HCT116 (cell line): ENCODE results near the gene PTMS. TPM values are rescaled to one million over a fixed set of nuclear protein-coding genes. Genes with fewer than 3 reads are reported as not detected.
A peak's percentile ranks its signal among the peaks of the same experiment; 100 is the strongest.

Experiments
- ATAC-seq: fragments of 200-7000 bp; cut with Tn5 transposase; 2 replicates; pipeline ENCODE4 v1.9.1; 2020; ENCODE audit warnings: mild to moderate bottlenecking, moderate library complexity
- BruUV-seq: library from RNA; stranded (reverse); fragments of 400-500 nt; replicated peaks from 2 replicates; lab custom pipeline; 2021; lab: Mats Ljungman, UMichigan
- CTCF ChIA-PET: fragments of 300-600 bp; sonication (Branson Sonifier 250); formaldehyde crosslinking; loops from one replicate; lab custom pipeline; 2021; ENCODE audit warnings: antibody characterized with exemption; lab: Charles Lee
- POLR2A ChIA-PET: fragments of 300-600, 350-600 bp; sonication (Branson Sonifier 250); formaldehyde crosslinking; loops from one replicate; lab custom pipeline; 2021; ENCODE audit warnings: antibody characterized with exemption; lab: Charles Lee
- RAD21 ChIA-PET, 2 experiments: fragments of 300-600 bp; sonication (Branson Sonifier 250); formaldehyde crosslinking; loops; one replicate each; lab custom pipeline; 2023; ENCODE audit warnings: low total read pairs in 2 of 2; ENCODE audit not compliant: uncharacterized antibody in 2 of 2, unreplicated experiment in 2 of 2, low non-redundant PET in 1 of 2; lab: Charles Lee
- DNase-seq: peaks from one replicate; pipeline ENCODE4 v3.0.0-alpha.2; 2010; ENCODE audit warnings: low read depth, low spot score
- H2AFZ ChIP-seq: fragments of 200-600 bp; shearing (Covaris generic), sonication (generic); 2 replicates; pipeline ENCODE4 v1.6.1; 2017; ENCODE audit warnings: low read depth, mixed run types, mixed read lengths, antibody characterized with exemption, low read length; ENCODE audit not compliant: poor library complexity, severe bottlenecking
- H3K27ac ChIP-seq: 2 replicates; pipeline ENCODE4 v1.5.1; 2012; ENCODE audit warnings: low read depth, low read length
- H3K27me3 ChIP-seq: fragments of 200-600 bp; sonication (generic); 2 replicates; pipeline ENCODE4 v1.6.1; 2016; ENCODE audit warnings: mixed run types, low read length, mixed read lengths; ENCODE audit not compliant: insufficient read depth
- H3K36me3 ChIP-seq, 2 experiments: fragments of 200-500 bp in 1 of 2; fragments of 200-600 bp in 1 of 2; sonication (Bioruptor generic) in 1 of 2; sonication (generic) in 1 of 2; 2 replicates each; pipeline versions ENCODE4 v1.5.1 to v1.6.1; 2014 to 2016; ENCODE audit warnings: low read length in 2 of 2, inconsistent platforms in 1 of 2, mixed read lengths in 1 of 2, mixed run types in 1 of 2; ENCODE audit not compliant: insufficient read depth in 2 of 2, control insufficient read depth in 1 of 2
- H3K4me1 ChIP-seq, 2 experiments: fragments of 200-600 bp in 1 of 2; sonication (generic) in 1 of 2; 2 replicates each; pipeline versions ENCODE4 v1.5.1 to v1.6.1; 2012 to 2017; ENCODE audit warnings: low read length in 2 of 2, inconsistent platforms in 1 of 2, mild to moderate bottlenecking in 1 of 2, mixed read lengths in 1 of 2, mixed run types in 1 of 2, moderate library complexity in 1 of 2; ENCODE audit not compliant: insufficient read depth in 2 of 2, control insufficient read depth in 1 of 2
- H3K4me2 ChIP-seq: fragments of 200-600 bp; sonication (generic); 2 replicates; pipeline ENCODE4 v1.6.1; 2017; ENCODE audit warnings: mixed run types, low read length, mixed read lengths
- H3K4me3 ChIP-seq, 2 experiments: fragments of 200-600 bp in 1 of 2; sonication (generic) in 1 of 2; replicated peaks in 1 of 2; 2 replicates each; pipeline ENCODE4 v1.5.1; 2011 to 2016; ENCODE audit warnings: low read length in 2 of 2, control low read depth in 1 of 2, low read depth in 1 of 2, mild to moderate bottlenecking in 1 of 2, mixed read lengths in 1 of 2, mixed run types in 1 of 2
- H3K79me2 ChIP-seq: fragments of 200-600 bp; sonication (generic); 2 replicates; pipeline ENCODE4 v1.6.1; 2017; ENCODE audit warnings: mild to moderate bottlenecking, mixed run types, low read length, moderate library complexity, mixed read lengths; ENCODE audit not compliant: insufficient read depth
- H3K9ac ChIP-seq: fragments of 200-600 bp; sonication (generic); 2 replicates; pipeline ENCODE4 v1.6.1; 2016; ENCODE audit warnings: low read length, mixed read lengths
- H3K9me2 ChIP-seq: fragments of 200-600 bp; sonication (generic), shearing (Covaris generic); 2 replicates; pipeline ENCODE4 v1.6.1; 2017; ENCODE audit warnings: mixed run types, mild to moderate bottlenecking, moderate library complexity; ENCODE audit not compliant: insufficient read depth
- H3K9me3 ChIP-seq, 2 experiments: fragments of 200-500 bp in 1 of 2; fragments of 200-600 bp in 1 of 2; sonication (Bioruptor generic) in 1 of 2; sonication (generic) in 1 of 2; 2 replicates each; pipeline ENCODE4 v1.6.1; 2014 to 2017; ENCODE audit warnings: low read length in 2 of 2, mixed read lengths in 2 of 2, inconsistent platforms in 1 of 2, low read depth in 1 of 2, mild to moderate bottlenecking in 1 of 2, mixed run types in 1 of 2, moderate library complexity in 1 of 2; ENCODE audit not compliant: control insufficient read depth in 1 of 2, insufficient read depth in 1 of 2
- H4K20me1 ChIP-seq: fragments of 200-600 bp; sonication (generic), shearing (Covaris generic); 2 replicates; pipeline ENCODE4 v1.6.1; 2017; ENCODE audit warnings: mixed run types, mild to moderate bottlenecking, moderate library complexity; ENCODE audit not compliant: insufficient read depth
- CBX3 ChIP-seq: IDR thresholded peaks from 2 replicates; pipeline ENCODE4 v1.6.1; 2012; ENCODE audit warnings: low read depth
- CEBPB ChIP-seq: IDR thresholded peaks from 2 replicates; pipeline ENCODE4 v1.6.1; 2012; ENCODE audit warnings: low read depth
- EGR1 ChIP-seq: IDR thresholded peaks from 2 replicates; pipeline ENCODE4 v1.6.1; 2012; ENCODE audit warnings: low read depth
- ELF1 ChIP-seq: IDR thresholded peaks from 2 replicates; pipeline ENCODE4 v1.6.1; 2012; ENCODE audit warnings: low read depth, borderline replicate concordance
- EZH2 ChIP-seq: fragments of 200-600 bp; sonication (generic); IDR thresholded peaks from 2 replicates; pipeline ENCODE4 v1.6.1; 2017; ENCODE audit warnings: antibody characterized with exemption, mixed run types
- FOSL1 ChIP-seq: IDR thresholded peaks from 2 replicates; pipeline ENCODE4 v1.6.1; 2012; ENCODE audit warnings: low read depth
- POLR2A ChIP-seq: IDR thresholded peaks from 2 replicates; pipeline ENCODE4 v1.7.0; 2011; ENCODE audit warnings: borderline replicate concordance; ENCODE audit not compliant: insufficient read depth, insufficient read length; ENCODE audit errors: extremely low read depth
- POLR2AphosphoS5 ChIP-seq: IDR thresholded peaks from 2 replicates; pipeline ENCODE4 v1.6.1; 2011; ENCODE audit warnings: mild to moderate bottlenecking, low read depth, low read length, moderate library complexity
- SIN3A ChIP-seq: IDR thresholded peaks from 2 replicates; pipeline ENCODE4 v1.6.1; 2012; ENCODE audit warnings: low read depth
- SP1 ChIP-seq: IDR thresholded peaks from 2 replicates; pipeline ENCODE4 v1.6.1; 2012; ENCODE audit warnings: low read depth
- SRF ChIP-seq: IDR thresholded peaks from 2 replicates; pipeline ENCODE4 v1.6.1; 2012; ENCODE audit warnings: low read depth
- TCF7L2 ChIP-seq: IDR thresholded peaks from 2 replicates; pipeline ENCODE4 v1.7.0; 2011; ENCODE audit warnings: borderline replicate concordance, inconsistent platforms; ENCODE audit not compliant: insufficient read depth, insufficient read length; ENCODE audit errors: extremely low read depth
- YY1 ChIP-seq: IDR thresholded peaks from 2 replicates; pipeline ENCODE4 v1.6.1; 2011; ENCODE audit warnings: low read length, low read depth, moderate library complexity, mild to moderate bottlenecking; ENCODE audit not compliant: insufficient replicate concordance; ENCODE audit errors: extremely low read depth
- ZFX ChIP-seq: fragments of 450-650 bp; IDR thresholded peaks from 2 replicates; pipeline ENCODE4 v1.6.1; 2017
- ZNF274 ChIP-seq: fragments of 200-500 bp; sonication (Bioruptor generic); IDR thresholded peaks from 2 replicates; pipeline ENCODE4 v1.6.1; 2014; ENCODE audit warnings: mild to moderate bottlenecking, low read depth, low read length, inconsistent platforms
- intact Hi-C: fragments of 100-400 bp; cut with micrococcal nuclease; formaldehyde crosslinking; loops from 2 replicates; pipeline ENCODE4 v1.10.0; 2022
- total RNA-seq: library from RNA; stranded (reverse); gene quantifications from one replicate; pipeline ENCODE4 v1.2.1, GENCODE V29; 2021; ENCODE audit not compliant: unreplicated experiment
- TF ChIP-seq, protein P1 (sequence below), 3 experiments: fragments of 200-600 bp in 1 of 3; sonication (generic) in 1 of 3; IDR thresholded peaks in 2 of 3; conservative IDR thresholded peaks in 1 of 3; 2 replicates each; pipeline ENCODE4 v1.5.1; 2012 to 2017; ENCODE audit warnings: low read depth in 2 of 3, low read length in 2 of 3, antibody characterized with exemption in 1 of 3, borderline replicate concordance in 1 of 3, control low read depth in 1 of 3, mild to moderate bottlenecking in 1 of 3, mixed read lengths in 1 of 3, mixed run types in 1 of 3, moderate library complexity in 1 of 3; ENCODE audit not compliant: insufficient read depth in 1 of 3
- TF ChIP-seq, protein P2 (sequence below): IDR thresholded peaks from 2 replicates; pipeline ENCODE4 v1.6.1; 2011; ENCODE audit warnings: mild to moderate bottlenecking, low read length, moderate library complexity; ENCODE audit not compliant: insufficient replicate concordance; ENCODE audit errors: extremely low read depth
- TF ChIP-seq, protein P3 (sequence below): IDR thresholded peaks from 2 replicates; pipeline ENCODE4 v1.6.1; 2012

PTMS gene
- total RNA-seq, 1 experiment from 2014 or later: 494 TPM

DNA sequence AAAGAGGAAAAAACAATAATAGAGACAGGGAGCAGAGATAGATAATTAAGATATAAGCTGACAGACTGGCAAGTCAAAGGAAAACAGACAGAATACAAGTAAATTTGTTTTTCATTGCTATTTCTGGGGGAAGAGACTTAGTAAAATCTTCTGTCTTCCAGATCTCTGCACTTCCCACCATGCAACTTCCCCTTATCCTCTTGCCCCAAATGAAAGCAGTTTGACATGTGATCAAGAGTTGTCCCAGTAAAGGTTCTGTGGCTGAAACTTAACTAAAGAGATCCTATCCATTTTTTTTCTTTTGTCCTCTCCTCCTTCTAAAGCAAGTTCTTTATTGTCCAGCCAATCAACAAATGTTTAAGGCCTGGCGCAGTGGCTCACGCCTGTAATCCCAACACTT, 11.8 kb upstream of the PTMS start:
- DNase-seq (no peak), ATAC-seq (no peak)
- RAD21 ChIA-PET: interaction anchor here (1.2 to 2.9 kb wide), 2 partner anchors 11 to 15 kb away, joined by 4 to 15 read pairs; partner anchors contain the start of gene PTMS (in 1 of the 2)

More for the DNA sequence above, 11.8 kb upstream of the PTMS start:
- Histone ChIP-seq H4K20me1 (no peaks in the 10 kb centered on the region), H3K9ac (no peak overlapping the region), H3K27ac (0 out of 2 replicates have a peak overlapping the region, but pooled peaks have one; percentile 92), H3K36me3 (peaks cover 18 to 25% of the 10 kb centered on the region in 2 experiments; a peak in 3 of 4 replicates), H3K27me3 (no peaks in the 10 kb centered on the region), H3K4me1 (peaks cover 14 to 38% of the 10 kb centered on the region in 2 experiments; a peak in 3 of 4 replicates), H2AFZ (no peak overlapping the region), H3K9me3 (no peaks in the 10 kb centered on the region), H3K4me2 (no peak overlapping the region), H3K9me2 (no peaks in the 10 kb centered on the region), H3K79me2 (peaks cover 31% of the 10 kb centered on the region), H3K4me3 (no peak overlapping the region)
- intact Hi-C loops: loop anchor here (5.0 kb wide), 1 partner anchor 208 kb away; no protein-coding TSS in a partner anchor
- POLR2A ChIA-PET: interaction anchor here (1.1 to 3.3 kb wide), 7 partner anchors 8 to 114 kb away, joined by 4 to 41 read pairs (median 7); partner anchors contain the start of genes COPS7A, PTMS and TPI1
- TF ChIP-seq, protein P1, sequence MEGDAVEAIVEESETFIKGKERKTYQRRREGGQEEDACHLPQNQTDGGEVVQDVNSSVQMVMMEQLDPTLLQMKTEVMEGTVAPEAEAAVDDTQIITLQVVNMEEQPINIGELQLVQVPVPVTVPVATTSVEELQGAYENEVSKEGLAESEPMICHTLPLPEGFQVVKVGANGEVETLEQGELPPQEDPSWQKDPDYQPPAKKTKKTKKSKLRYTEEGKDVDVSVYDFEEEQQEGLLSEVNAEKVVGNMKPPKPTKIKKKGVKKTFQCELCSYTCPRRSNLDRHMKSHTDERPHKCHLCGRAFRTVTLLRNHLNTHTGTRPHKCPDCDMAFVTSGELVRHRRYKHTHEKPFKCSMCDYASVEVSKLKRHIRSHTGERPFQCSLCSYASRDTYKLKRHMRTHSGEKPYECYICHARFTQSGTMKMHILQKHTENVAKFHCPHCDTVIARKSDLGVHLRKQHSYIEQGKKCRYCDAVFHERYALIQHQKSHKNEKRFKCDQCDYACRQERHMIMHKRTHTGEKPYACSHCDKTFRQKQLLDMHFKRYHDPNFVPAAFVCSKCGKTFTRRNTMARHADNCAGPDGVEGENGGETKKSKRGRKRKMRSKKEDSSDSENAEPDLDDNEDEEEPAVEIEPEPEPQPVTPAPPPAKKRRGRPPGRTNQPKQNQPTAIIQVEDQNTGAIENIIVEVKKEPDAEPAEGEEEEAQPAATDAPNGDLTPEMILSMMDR (IDR thresholded peaks at IDR 0.05 in 2 of 3, conservative IDR thresholded peaks at IDR 0.05 in 1 of 3; ENCODE audit: borderline replicate concordance in 1 of 3, insufficient read depth in 1 of 3, low read depth in 2 of 3, low read length in 2 of 3): no peak
- no peak for TF ChIP-seq CEBPB
- TF ChIP-seq, protein P2, sequence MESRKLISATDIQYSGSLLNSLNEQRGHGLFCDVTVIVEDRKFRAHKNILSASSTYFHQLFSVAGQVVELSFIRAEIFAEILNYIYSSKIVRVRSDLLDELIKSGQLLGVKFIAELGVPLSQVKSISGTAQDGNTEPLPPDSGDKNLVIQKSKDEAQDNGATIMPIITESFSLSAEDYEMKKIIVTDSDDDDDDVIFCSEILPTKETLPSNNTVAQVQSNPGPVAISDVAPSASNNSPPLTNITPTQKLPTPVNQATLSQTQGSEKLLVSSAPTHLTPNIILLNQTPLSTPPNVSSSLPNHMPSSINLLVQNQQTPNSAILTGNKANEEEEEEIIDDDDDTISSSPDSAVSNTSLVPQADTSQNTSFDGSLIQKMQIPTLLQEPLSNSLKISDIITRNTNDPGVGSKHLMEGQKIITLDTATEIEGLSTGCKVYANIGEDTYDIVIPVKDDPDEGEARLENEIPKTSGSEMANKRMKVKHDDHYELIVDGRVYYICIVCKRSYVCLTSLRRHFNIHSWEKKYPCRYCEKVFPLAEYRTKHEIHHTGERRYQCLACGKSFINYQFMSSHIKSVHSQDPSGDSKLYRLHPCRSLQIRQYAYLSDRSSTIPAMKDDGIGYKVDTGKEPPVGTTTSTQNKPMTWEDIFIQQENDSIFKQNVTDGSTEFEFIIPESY: no peak
- TF ChIP-seq CBX3: no peak
- TF ChIP-seq ELF1: no peak
- TF ChIP-seq EZH2: no peak
- TF ChIP-seq ZNF274: no peak
- TF ChIP-seq SIN3A: no peak
- TF ChIP-seq POLR2AphosphoS5: no peak
- no peak for TF ChIP-seq FOSL1
- no peak for TF ChIP-seq YY1
- TF ChIP-seq EGR1: no peak
- no peak for TF ChIP-seq ZFX
- no peak for TF ChIP-seq POLR2A
- TF ChIP-seq, protein P3, sequence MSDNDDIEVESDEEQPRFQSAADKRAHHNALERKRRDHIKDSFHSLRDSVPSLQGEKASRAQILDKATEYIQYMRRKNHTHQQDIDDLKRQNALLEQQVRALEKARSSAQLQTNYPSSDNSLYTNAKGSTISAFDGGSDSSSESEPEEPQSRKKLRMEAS: no peak
- TF ChIP-seq TCF7L2: no peak
- TF ChIP-seq SRF: no peak
- no peak for TF ChIP-seq SP1
- CTCF ChIA-PET: interaction anchor here (0.5 to 4.6 kb wide), 20 partner anchors 8 to 283 kb away, joined by 3 to 53 read pairs (median 10); partner anchors contain the start of genes CDCA3, COPS7A, LAG3 and P3H3
- BruUV-seq: no TSS peak
